ENCODE data around the gene RGS7. TPM values are rescaled to one million over a fixed set of nuclear protein-coding genes. Genes with fewer than 3 reads are reported as not detected.
"Not testable (repeated sequence)": the region's sequence is repeated elsewhere in the genome, so short reads cannot be mapped to it uniquely, and the experiment has no call there.

Gene RGS7
- total RNA-seq, 1 donor from 2014 or later = 0.18 TPM

DNA sequence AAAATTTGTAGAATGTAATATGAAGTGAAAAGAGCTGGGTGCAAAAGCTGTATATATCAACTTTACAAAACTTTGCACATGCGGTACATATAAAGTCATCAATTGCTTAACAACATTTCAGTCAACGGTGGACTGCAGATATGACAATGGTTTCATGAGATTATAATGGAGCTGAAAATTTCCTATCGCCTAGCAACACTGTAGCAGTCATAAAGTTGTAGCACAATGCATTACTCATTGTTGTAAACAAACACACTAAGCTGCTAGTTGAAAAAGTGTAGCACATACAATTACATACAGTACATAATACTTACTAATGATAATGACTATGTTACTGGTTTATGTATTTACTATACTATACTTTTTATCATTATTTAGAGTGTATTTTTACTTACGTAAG, 64.0 kb downstream of the RGS7 start:
- DNase-seq (ENCODE audit: low read depth) (no peak), FAIRE-seq (no peak)
- Mint-ChIP-seq H3K27me3 (ENCODE audit: low read depth, unreplicated experiment) (no peaks in the 10 kb centered on the region), H3K4me1 (ENCODE audit: low read depth, unreplicated experiment) (no peaks in the 10 kb centered on the region), H3K36me3 (ENCODE audit: low read depth, unreplicated experiment) (no peaks in the 10 kb centered on the region), H3K9me3 (ENCODE audit: unreplicated experiment) (peaks cover 2% of the 10 kb centered on the region), H3K4me3 (ENCODE audit: unreplicated experiment) (no peak overlapping the region), H3K27ac (ENCODE audit: unreplicated experiment) (no peak overlapping the region)
- Histone ChIP-seq H3K9ac (ENCODE audit: low read length) (no peak overlapping the region), H3K27me3 (ENCODE audit: insufficient read depth, low read length) (no peaks in the 10 kb centered on the region), H3K36me3 (ENCODE audit: insufficient read depth, low read length) (no peaks in the 10 kb centered on the region), H3K4me1 (ENCODE audit: insufficient read depth, low read length) (no peaks in the 10 kb centered on the region), H2AFZ (ENCODE audit: low read depth, low read length) (no peak overlapping the region), H3K4me2 (ENCODE audit: low read length) (no peak overlapping the region), H3K79me2 (ENCODE audit: insufficient read depth, low read length) (no peaks in the 10 kb centered on the region), H4K20me1 (ENCODE audit: insufficient read depth, low read length) (no peaks in the 10 kb centered on the region), H3K27ac (ENCODE audit: low read depth, low read length) (no peak overlapping the region), H3K4me3 (ENCODE audit: insufficient read depth, low read depth, low read length) (no peak overlapping the region), H3K9me3 (ENCODE audit: insufficient read depth, low read depth, low read length) (no peaks in the 10 kb centered on the region)
- TF ChIP-seq EZH2 (IDR thresholded peaks at IDR 0.05; ENCODE audit: insufficient read depth, low read length) (no peak), CTCF (IDR thresholded peaks at IDR 0.05; ENCODE audit: insufficient read depth, low read depth, low read length) (no peak)

DNA sequence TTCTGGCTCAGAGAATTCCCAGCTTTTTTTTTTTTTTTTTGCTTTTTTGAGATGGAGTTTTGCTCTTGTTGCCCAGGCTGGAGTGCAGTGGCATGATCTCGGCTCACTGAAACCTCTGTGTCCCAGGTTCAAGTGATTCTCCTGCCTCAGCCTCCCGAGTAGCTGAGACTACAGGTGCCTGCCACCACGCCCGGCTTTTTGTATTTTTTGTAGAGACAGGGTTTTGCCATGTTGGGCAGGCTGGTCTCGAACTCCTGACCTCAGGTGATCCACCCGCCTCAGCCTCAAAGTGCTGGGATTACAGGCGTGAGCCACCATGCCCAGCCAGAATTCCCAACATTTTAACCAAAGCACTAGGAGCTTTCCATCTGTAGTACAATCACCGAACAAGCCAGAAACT, 65.5 kb downstream of the RGS7 start:
- not testable (repeated sequence) for H2AFZ ChIP-seq (ENCODE audit: low read depth, low read length); H3K9me3 ChIP-seq (ENCODE audit: insufficient read depth, low read depth, low read length); H3K4me2 ChIP-seq (ENCODE audit: low read length); H3K27ac Mint-ChIP-seq (ENCODE audit: unreplicated experiment); H3K4me1 ChIP-seq (ENCODE audit: insufficient read depth, low read length); H3K27ac ChIP-seq (ENCODE audit: low read depth, low read length); H3K9me3 Mint-ChIP-seq (ENCODE audit: unreplicated experiment); H3K4me3 ChIP-seq (ENCODE audit: insufficient read depth, low read depth, low read length); H3K79me2 ChIP-seq (ENCODE audit: insufficient read depth, low read length); H3K36me3 ChIP-seq (ENCODE audit: insufficient read depth, low read length); H3K27me3 ChIP-seq (ENCODE audit: insufficient read depth, low read length); H4K20me1 ChIP-seq (ENCODE audit: insufficient read depth, low read length); H3K9ac ChIP-seq (ENCODE audit: low read length); H3K4me1 Mint-ChIP-seq (ENCODE audit: low read depth, unreplicated experiment); FAIRE-seq; H3K4me3 Mint-ChIP-seq (ENCODE audit: unreplicated experiment); DNase-seq (ENCODE audit: low read depth); H3K36me3 Mint-ChIP-seq (ENCODE audit: low read depth, unreplicated experiment); H3K27me3 Mint-ChIP-seq (ENCODE audit: low read depth, unreplicated experiment)

GRCh38 chr1:241286486-241286885, 70.5 kb downstream of the RGS7 start:
- no peak overlapping the region for H3K4me3 Mint-ChIP-seq (ENCODE audit: unreplicated experiment)
- no peaks in the 10 kb centered on the region for H3K27me3 Mint-ChIP-seq (ENCODE audit: low read depth, unreplicated experiment)
- H3K4me1 Mint-ChIP-seq (ENCODE audit: low read depth, unreplicated experiment) = no peaks in the 10 kb centered on the region
- Histone ChIP-seq H4K20me1 (ENCODE audit: insufficient read depth, low read length) (no peaks in the 10 kb centered on the region), H2AFZ (ENCODE audit: low read depth, low read length) (no peak overlapping the region), H3K4me3 (ENCODE audit: insufficient read depth, low read depth, low read length) (no peak overlapping the region), H3K27me3 (ENCODE audit: insufficient read depth, low read length) (no peaks in the 10 kb centered on the region), H3K9ac (ENCODE audit: low read length) (no peak overlapping the region), H3K9me3 (ENCODE audit: insufficient read depth, low read depth, low read length) (peaks cover 4% of the 10 kb centered on the region), H3K36me3 (ENCODE audit: insufficient read depth, low read length) (no peaks in the 10 kb centered on the region), H3K79me2 (ENCODE audit: insufficient read depth, low read length) (no peaks in the 10 kb centered on the region), H3K4me1 (ENCODE audit: insufficient read depth, low read length) (no peaks in the 10 kb centered on the region), H3K27ac (ENCODE audit: low read depth, low read length) (no peak overlapping the region), H3K4me2 (ENCODE audit: low read length) (no peak overlapping the region)
- no peak for DNase-seq (ENCODE audit: low read depth)
- no peak overlapping the region for H3K27ac Mint-ChIP-seq (ENCODE audit: unreplicated experiment)
- no peak for FAIRE-seq
- peaks cover 4% of the 10 kb centered on the region for H3K9me3 Mint-ChIP-seq (ENCODE audit: unreplicated experiment)
- no peak for TF ChIP-seq EZH2 (IDR thresholded peaks at IDR 0.05; ENCODE audit: insufficient read depth, low read length)
- no peak for TF ChIP-seq CTCF (IDR thresholded peaks at IDR 0.05; ENCODE audit: insufficient read depth, low read depth, low read length)
- no peaks in the 10 kb centered on the region for H3K36me3 Mint-ChIP-seq (ENCODE audit: low read depth, unreplicated experiment)

All from astrocyte (in vitro differentiated cells and primary cell).